IPS-15b (cell line): ENCODE data around the gene KLK12.

Source experiments
- H3K27me3 ChIP-seq: one replicate; pipeline ENCODE4 v1.6.1; 2013; ENCODE audit warnings: low read length; ENCODE audit not compliant: control insufficient read depth, insufficient read depth
- H3K36me3 ChIP-seq: one replicate; pipeline ENCODE4 v1.6.1; 2013; ENCODE audit warnings: low read length; ENCODE audit not compliant: control insufficient read depth, insufficient read depth
- H3K4me1 ChIP-seq: one replicate; pipeline ENCODE4 v1.6.1; 2013; ENCODE audit warnings: mild to moderate bottlenecking, low read length; ENCODE audit not compliant: control insufficient read depth, insufficient read depth
- H3K4me3 ChIP-seq: one replicate; pipeline ENCODE4 v1.5.1; 2013; ENCODE audit warnings: low read depth, low read length
- H3K9ac ChIP-seq: one replicate; pipeline ENCODE4 v1.6.1; 2013; ENCODE audit warnings: low read depth, mild to moderate bottlenecking, low read length
- H3K9me3 ChIP-seq: one replicate; pipeline ENCODE4 v1.6.1; 2013; ENCODE audit warnings: mild to moderate bottlenecking, low read length; ENCODE audit not compliant: control insufficient read depth, insufficient read depth

Gene KLK12

GRCh38 chr19:51034704-51035103 is at the start of gene KLK12:
Gene KLK12 (minus strand): TSS chr19:51035002. CDS start chr19:51034621, 381 bp downstream.
- Histone ChIP-seq H3K9me3 (no peaks in the 10 kb centered on the region), H3K27me3 (no peaks in the 10 kb centered on the region)

DNA sequence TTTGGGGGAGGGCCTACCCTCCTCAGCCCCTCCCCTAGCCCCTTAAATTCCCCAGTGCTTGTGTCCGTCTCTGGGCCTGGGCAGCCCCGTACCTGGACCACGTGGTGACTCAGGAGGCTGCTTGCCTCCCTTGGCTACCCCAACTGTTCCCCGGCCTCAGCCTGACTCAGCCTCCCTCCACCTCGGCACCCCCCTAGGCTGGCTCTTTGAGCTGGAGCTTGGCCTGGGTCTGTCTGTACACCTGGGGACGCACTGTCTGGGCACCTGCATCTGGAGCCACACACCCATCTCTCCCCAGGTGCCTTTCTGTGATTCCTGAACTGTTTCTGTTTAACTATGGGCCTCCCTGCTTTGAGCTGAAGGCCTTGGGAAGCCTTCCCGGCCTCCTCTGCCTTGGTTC is 49.7 kb upstream of the KLK12 start:
- H3K4me3 ChIP-seq = no peak overlapping the region
- no peaks in the 10 kb centered on the region for H3K36me3 ChIP-seq
- H3K4me1 ChIP-seq = no peaks in the 10 kb centered on the region
- H3K27me3 ChIP-seq = peaks cover 4% of the 10 kb centered on the region
- H3K9me3 ChIP-seq = no peaks in the 10 kb centered on the region
- no peak overlapping the region for H3K9ac ChIP-seq

More at GRCh38 chr19:51034704-51035103, at the start of gene KLK12:
- H3K36me3 ChIP-seq = no peaks in the 10 kb centered on the region
- no peak within 1 kb of the TSS for H3K4me3 ChIP-seq
- no peak within 1 kb of the TSS for H3K9ac ChIP-seq
- H3K4me1 ChIP-seq = no peaks in the 10 kb centered on the region

- H3K9me3 ChIP-seq = no peaks in the 10 kb centered on the region
- no peak overlapping the region for H3K9ac ChIP-seq
- peaks cover 4% of the 10 kb centered on the region for H3K27me3 ChIP-seq
- no peaks in the 10 kb centered on the region for H3K36me3 ChIP-seq
- no peaks in the 10 kb centered on the region for H3K4me1 ChIP-seq
- no peak overlapping the region for H3K4me3 ChIP-seq
These were observed 49.0 kb upstream of the KLK12 start for GRCh38 chr19:51083783-51084182.

- Histone ChIP-seq H3K27me3 (peaks cover 4% of the 10 kb centered on the region), H3K4me3 (no peak overlapping the region), H3K9me3 (no peaks in the 10 kb centered on the region), H3K9ac (no peak overlapping the region), H3K4me1 (no peaks in the 10 kb centered on the region), H3K36me3 (no peaks in the 10 kb centered on the region)
These were observed 48.4 kb upstream of the KLK12 start for GRCh38 chr19:51083181-51083580.

- Histone ChIP-seq H3K4me1 (no peaks in the 10 kb centered on the region), H3K4me3 (no peak within 1 kb of the TSS), H3K27me3 (peaks cover 4% of the 10 kb centered on the region), H3K9ac (no peak within 1 kb of the TSS), H3K9me3 (no peaks in the 10 kb centered on the region), H3K36me3 (no peaks in the 10 kb centered on the region)
These were observed 47.8 kb upstream of the KLK12 start, which contains the start of gene KLK14 for GRCh38 chr19:51082611-51083010. Gene KLK14 (minus strand): TSS chr19:51082887. CDS start chr19:51082614, 273 bp downstream.

GRCh38 chr19:51081476-51081875 is 46.7 kb upstream of the KLK12 start:
- Histone ChIP-seq H3K36me3 (no peaks in the 10 kb centered on the region), H3K4me1 (no peaks in the 10 kb centered on the region), H3K27me3 (peaks cover 4% of the 10 kb centered on the region), H3K9ac (no peak overlapping the region), H3K9me3 (no peaks in the 10 kb centered on the region), H3K4me3 (no peak overlapping the region)

GRCh38 chr19:51079481-51080110 is 44.8 kb upstream of the KLK12 start:
- Histone ChIP-seq H3K27me3 (peaks cover 4% of the 10 kb centered on the region), H3K4me3 (no peak overlapping the region), H3K36me3 (no peaks in the 10 kb centered on the region), H3K9me3 (no peaks in the 10 kb centered on the region), H3K9ac (no peak overlapping the region), H3K4me1 (no peaks in the 10 kb centered on the region)

GRCh38 chr19:51078731-51079130 is 43.9 kb upstream of the KLK12 start:
- Histone ChIP-seq H3K27me3 (peaks cover 4% of the 10 kb centered on the region), H3K9me3 (no peaks in the 10 kb centered on the region), H3K9ac (no peak overlapping the region), H3K4me3 (no peak overlapping the region), H3K36me3 (no peaks in the 10 kb centered on the region), H3K4me1 (no peaks in the 10 kb centered on the region)

- Histone ChIP-seq H3K4me1 (no peaks in the 10 kb centered on the region), H3K36me3 (no peaks in the 10 kb centered on the region), H3K4me3 (no peak overlapping the region), H3K27me3 (no peaks in the 10 kb centered on the region), H3K9me3 (no peaks in the 10 kb centered on the region), H3K9ac (no peak overlapping the region)
These were observed 43.3 kb upstream of the KLK12 start for GRCh38 chr19:51078104-51078503.

DNA sequence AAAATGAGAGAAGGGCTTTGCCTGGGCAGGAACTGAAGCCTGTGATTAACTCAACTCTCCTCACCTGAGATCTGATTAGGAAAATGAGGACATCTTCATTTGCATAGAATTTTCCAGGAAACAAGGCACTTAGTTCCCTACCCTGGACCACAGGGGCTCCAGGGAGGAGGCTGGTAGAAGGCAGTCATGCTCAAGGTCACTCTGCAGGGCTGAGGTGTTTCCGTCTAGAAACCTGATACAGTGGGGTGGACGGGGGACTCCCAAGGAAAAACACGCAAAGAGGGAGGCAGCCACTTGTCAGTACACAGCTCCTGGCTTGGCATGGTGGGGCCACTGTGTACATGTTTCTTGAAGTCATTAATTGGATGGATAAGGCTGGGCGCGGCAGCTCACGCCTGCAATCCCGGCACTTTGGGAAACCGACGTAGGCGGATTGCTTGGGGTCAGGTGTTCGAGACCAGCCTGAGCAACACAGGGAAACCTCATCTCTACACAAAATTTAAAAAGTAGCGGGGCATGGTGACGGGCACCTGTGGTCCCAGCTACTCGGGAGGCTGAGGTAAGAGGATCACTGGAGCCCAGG is 41.9 kb upstream of the KLK12 start:
- Histone ChIP-seq H3K27me3 (no peaks in the 10 kb centered on the region), H3K36me3 (no peaks in the 10 kb centered on the region), H3K4me3 (no peak overlapping the region), H3K4me1 (no peaks in the 10 kb centered on the region), H3K9ac (no peak overlapping the region), H3K9me3 (no peaks in the 10 kb centered on the region)

DNA sequence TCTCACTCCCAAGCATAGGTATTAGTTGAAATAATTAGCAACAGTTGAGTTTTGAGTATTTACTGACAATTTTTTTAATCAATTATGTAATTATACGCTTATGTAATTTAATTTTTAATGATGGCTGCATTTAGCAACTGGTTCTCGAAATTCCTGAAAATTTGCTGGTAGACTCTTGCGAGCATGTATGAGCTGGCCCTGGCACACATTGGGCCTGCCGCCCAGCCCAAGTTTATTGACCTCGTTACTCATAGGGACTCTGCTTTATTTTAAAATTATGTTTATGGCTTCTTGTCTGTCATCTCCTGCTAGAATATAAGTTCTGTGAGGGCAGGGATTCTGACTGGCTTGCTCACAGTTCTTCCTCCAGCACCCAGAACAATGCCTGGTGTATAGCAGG is 41.2 kb upstream of the KLK12 start:
- no peaks in the 10 kb centered on the region for H3K27me3 ChIP-seq
- no peaks in the 10 kb centered on the region for H3K36me3 ChIP-seq
- H3K9ac ChIP-seq = no peak overlapping the region
- H3K4me1 ChIP-seq = no peaks in the 10 kb centered on the region
- H3K4me3 ChIP-seq = no peak overlapping the region
- H3K9me3 ChIP-seq = no peaks in the 10 kb centered on the region

GRCh38 chr19:51071095-51071405 is 36.2 kb upstream of the KLK12 start:
- Histone ChIP-seq H3K36me3 (no peaks in the 10 kb centered on the region), H3K27me3 (peaks cover 2% of the 10 kb centered on the region)

More at GRCh38 chr19:51071095-51071405, 36.2 kb upstream of the KLK12 start:
- Histone ChIP-seq H3K4me3 (no peak overlapping the region), H3K9me3 (no peaks in the 10 kb centered on the region), H3K4me1 (peaks cover 2% of the 10 kb centered on the region), H3K9ac (no peak overlapping the region)
